Muscle layer of duodenum (tissue), 2 donors: ENCODE measurements around the gene TAL2.

Experiments used
- H3K27ac ChIP-seq: one replicate; pipeline ENCODE4 v1.7.0; 2013; ENCODE audit warnings: mild to moderate bottlenecking, low read length
- H3K27me3 ChIP-seq: one replicate; pipeline ENCODE4 v1.7.0; 2013; ENCODE audit warnings: low read depth, mild to moderate bottlenecking, control low read depth, low read length
- H3K36me3 ChIP-seq, 2 donors: one replicate each; pipeline ENCODE4 v1.7.0; 2013; ENCODE audit warnings: low read length in 2 of 2, control low read depth in 1 of 2, mild to moderate bottlenecking in 1 of 2; ENCODE audit not compliant: insufficient read depth in 2 of 2, control insufficient read depth in 1 of 2
- H3K4me1 ChIP-seq, 2 donors: one replicate each; pipeline ENCODE4 v1.7.0; 2013; ENCODE audit warnings: low read length in 2 of 2, mild to moderate bottlenecking in 2 of 2, control low read depth in 1 of 2, moderate library complexity in 1 of 2; ENCODE audit not compliant: insufficient read depth in 2 of 2, control insufficient read depth in 1 of 2
- H3K4me3 ChIP-seq, 2 donors: one replicate each; pipeline ENCODE4 v1.7.0; 2013; ENCODE audit warnings: low read length in 2 of 2, low read depth in 1 of 2, mild to moderate bottlenecking in 1 of 2
- H3K9me3 ChIP-seq, 2 donors: one replicate each; pipeline ENCODE4 v1.7.0; 2013; ENCODE audit warnings: low read length in 2 of 2, control low read depth in 1 of 2, mild to moderate bottlenecking in 1 of 2; ENCODE audit not compliant: control insufficient read depth in 1 of 2
- donor health status: healthy.

Gene TAL2

GRCh38 chr9:105676351-105676923, 14.2 kb downstream of the TAL2 start:
- Histone ChIP-seq H3K27me3 (no peaks in the 10 kb centered on the region), H3K27ac (no peak overlapping the region), H3K4me1 (no peaks in the 10 kb centered on the region), H3K36me3 (no peaks in the 10 kb centered on the region), H3K9me3 (no peaks in the 10 kb centered on the region), H3K4me3 (no peak overlapping the region)

GRCh38 chr9:105678163-105678562, 15.9 kb downstream of the TAL2 start:
- Histone ChIP-seq H3K9me3 (no peaks in the 10 kb centered on the region), H3K4me3 (no peak overlapping the region), H3K27me3 (no peaks in the 10 kb centered on the region), H3K36me3 (no peaks in the 10 kb centered on the region), H3K4me1 (no peaks in the 10 kb centered on the region), H3K27ac (no peak overlapping the region)

- Histone ChIP-seq H3K27ac (no peak overlapping the region), H3K27me3 (no peaks in the 10 kb centered on the region), H3K9me3 (no peaks in the 10 kb centered on the region), H3K4me1 (no peaks in the 10 kb centered on the region), H3K4me3 (no peak overlapping the region), H3K36me3 (no peaks in the 10 kb centered on the region)
Measured at GRCh38 chr9:105678781-105679180, 16.5 kb downstream of the TAL2 start.

GRCh38 chr9:105679257-105680022, 17.2 kb downstream of the TAL2 start:
- Histone ChIP-seq H3K36me3 (no peaks in the 10 kb centered on the region), H3K9me3 (no peaks in the 10 kb centered on the region), H3K27me3 (no peaks in the 10 kb centered on the region), H3K4me1 (no peaks in the 10 kb centered on the region), H3K27ac (no peak overlapping the region), H3K4me3 (no peak overlapping the region)

- Histone ChIP-seq H3K4me3 (no peak overlapping the region), H3K9me3 (no peaks in the 10 kb centered on the region), H3K27ac (no peak overlapping the region), H3K36me3 (no peaks in the 10 kb centered on the region), H3K27me3 (no peaks in the 10 kb centered on the region), H3K4me1 (no peaks in the 10 kb centered on the region)
Measured at GRCh38 chr9:105681313-105681712, 19.1 kb downstream of the TAL2 start.

- Histone ChIP-seq H3K4me3 (no peak overlapping the region), H3K27ac (no peak overlapping the region), H3K27me3 (no peaks in the 10 kb centered on the region), H3K36me3 (no peaks in the 10 kb centered on the region), H3K9me3 (no peaks in the 10 kb centered on the region), H3K4me1 (no peaks in the 10 kb centered on the region)
Measured at GRCh38 chr9:105681724-105682123, 19.5 kb downstream of the TAL2 start.

GRCh38 chr9:105683688-105684275, 21.5 kb downstream of the TAL2 start:
- H3K4me1 ChIP-seq = no peaks in the 10 kb centered on the region
- H3K27ac ChIP-seq = no peak overlapping the region
- no peaks in the 10 kb centered on the region for H3K36me3 ChIP-seq

GRCh38 chr9:105686936-105687335, 24.7 kb downstream of the TAL2 start:
- H3K36me3 ChIP-seq = no peaks in the 10 kb centered on the region
- H3K4me3 ChIP-seq = no peak overlapping the region
- H3K27ac ChIP-seq = no peak overlapping the region
- no peaks in the 10 kb centered on the region for H3K9me3 ChIP-seq
- H3K27me3 ChIP-seq = no peaks in the 10 kb centered on the region
- H3K4me1 ChIP-seq = no peaks in the 10 kb centered on the region

More at GRCh38 chr9:105683688-105684275, 21.5 kb downstream of the TAL2 start:
- H3K9me3 ChIP-seq = no peaks in the 10 kb centered on the region
- no peak overlapping the region for H3K4me3 ChIP-seq
- no peaks in the 10 kb centered on the region for H3K27me3 ChIP-seq

GRCh38 chr9:105690742-105691141, 28.5 kb downstream of the TAL2 start:
- Histone ChIP-seq H3K4me3 (no peak overlapping the region), H3K4me1 (peaks cover 0 to 4% of the 10 kb centered on the region in 2 donors), H3K27me3 (no peaks in the 10 kb centered on the region), H3K9me3 (no peaks in the 10 kb centered on the region), H3K36me3 (no peaks in the 10 kb centered on the region), H3K27ac (no peak overlapping the region)

- H3K9me3 ChIP-seq = no peaks in the 10 kb centered on the region
- peaks cover 0 to 4% of the 10 kb centered on the region in 2 donors for H3K4me1 ChIP-seq
- H3K27me3 ChIP-seq = no peaks in the 10 kb centered on the region
- H3K27ac ChIP-seq = no peak overlapping the region
- H3K4me3 ChIP-seq = peak overlapping the region; percentile 78 to 80
- H3K36me3 ChIP-seq = no peaks in the 10 kb centered on the region
Measured at GRCh38 chr9:105693435-105694189, 31.4 kb downstream of the TAL2 start.

- peaks cover 0 to 4% of the 10 kb centered on the region in 2 donors for H3K4me1 ChIP-seq
- H3K9me3 ChIP-seq = no peaks in the 10 kb centered on the region
- no peaks in the 10 kb centered on the region for H3K36me3 ChIP-seq
- no peaks in the 10 kb centered on the region for H3K27me3 ChIP-seq
- no peak within 1 kb of the TSS for H3K27ac ChIP-seq
- H3K4me3 ChIP-seq = peak within 1 kb of the TSS; percentile 78 to 80
Measured at GRCh38 chr9:105694190-105694847, 32.1 kb downstream of the TAL2 start, which contains the start of gene TMEM38B. Gene TMEM38B (plus strand): TSS chr9:105694541. CDS start chr9:105694661, 120 bp downstream.
